ENCODE data around the gene ZDHHC3.

- TF ChIP-seq CTCF (IDR thresholded peaks at IDR 0.05; ENCODE audit: insufficient read depth, low read length) = no peak
- no peak for TF ChIP-seq REST (IDR thresholded peaks at IDR 0.05; ENCODE audit: insufficient replicate concordance, low read depth)
- no peak for TF ChIP-seq POLR2AphosphoS5 (IDR thresholded peaks at IDR 0.05; ENCODE audit: low read depth)
- TF ChIP-seq GABPA (IDR thresholded peaks at IDR 0.05; ENCODE audit: low read depth) = no peak
These were observed 24.8 kb upstream of the ZDHHC3 start for GRCh38 chr3:45000823-45001222.
